Hepatocyte (in vitro differentiated cells): ENCODE data around the gene ZNF182.

Source experiments
- EZH2 ChIP-seq: fragments of 200-600 bp; sonication (generic); IDR thresholded peaks from 2 replicates; pipeline ENCODE4 v1.6.1; 2016; ENCODE audit warnings: antibody characterized with exemption, mild to moderate bottlenecking, borderline replicate concordance
- EZH2phosphoT487 ChIP-seq: fragments of 200-600 bp; sonication (generic); IDR thresholded peaks from one replicate; pipeline ENCODE4 v1.6.1; 2018; ENCODE audit warnings: antibody characterized with exemption, mild to moderate bottlenecking, low read depth, moderate library complexity; ENCODE audit not compliant: unreplicated experiment, severe bottlenecking

- TF ChIP-seq EZH2phosphoT487 (no peak), EZH2 (no peak)
These were observed 30.6 kb downstream of the ZNF182 start for GRCh38 chrX:47973235-47973634.
